LNCAP (cell line): Measurements from ENCODE around the gene HSPA12A.

Experiments used
- CTCF ChIP-seq: fragments of 450-650 bp; IDR thresholded peaks from 2 replicates; pipeline ENCODE4 v1.5.1; 2017; ENCODE audit warnings: mild to moderate bottlenecking

Gene HSPA12A

GRCh38 chr10:116690356-116691322, 51.7 kb downstream of the HSPA12A start:
- TF ChIP-seq CTCF = no peak

- TF ChIP-seq CTCF = no peak
These were observed 52.6 kb downstream of the HSPA12A start for GRCh38 chr10:116689744-116690143.

- TF ChIP-seq CTCF = no peak
These were observed 53.4 kb downstream of the HSPA12A start for GRCh38 chr10:116688741-116689495.

GRCh38 chr10:116688241-116688711, 54.1 kb downstream of the HSPA12A start:
- no peak for TF ChIP-seq CTCF

- TF ChIP-seq CTCF = no peak
These were observed 54.7 kb downstream of the HSPA12A start for GRCh38 chr10:116687633-116688032.

GRCh38 chr10:116686632-116687031, 55.7 kb downstream of the HSPA12A start:
- TF ChIP-seq CTCF = no peak

GRCh38 chr10:116685807-116686206, 56.6 kb downstream of the HSPA12A start:
- no peak for TF ChIP-seq CTCF
